BE2C (cell line): ENCODE data around the gene LECT2.

Source experiments
- DNase-seq: peaks from one replicate; pipeline ENCODE4 v3.0.0-alpha.2; 2020
- H3K27me3 ChIP-seq: fragments of 250-450 bp; sonication (Bioruptor Pico); 2 replicates; pipeline ENCODE4 v1.5.1; 2020; ENCODE audit warnings: mild to moderate bottlenecking
- H3K36me3 ChIP-seq: fragments of 250-450 bp; sonication (Bioruptor Pico); 2 replicates; pipeline ENCODE4 v1.5.1; 2020; ENCODE audit warnings: mild to moderate bottlenecking
- H3K4me1 ChIP-seq: fragments of 250-450 bp; sonication (Bioruptor Pico); 2 replicates; pipeline ENCODE4 v1.5.1; 2020
- H3K4me3 ChIP-seq: 2 replicates; pipeline ENCODE4 v1.5.1; 2011; ENCODE audit warnings: low read depth, low read length
- H3K9me3 ChIP-seq: fragments of 250-450 bp; sonication (Bioruptor Pico); 2 replicates; pipeline ENCODE4 v1.5.1; 2020
- TF ChIP-seq, protein P1 (sequence below): IDR thresholded peaks from 2 replicates; pipeline ENCODE4 v1.5.1; 2012; ENCODE audit warnings: mild to moderate bottlenecking, low read depth, low read length

The LECT2 gene

DNA sequence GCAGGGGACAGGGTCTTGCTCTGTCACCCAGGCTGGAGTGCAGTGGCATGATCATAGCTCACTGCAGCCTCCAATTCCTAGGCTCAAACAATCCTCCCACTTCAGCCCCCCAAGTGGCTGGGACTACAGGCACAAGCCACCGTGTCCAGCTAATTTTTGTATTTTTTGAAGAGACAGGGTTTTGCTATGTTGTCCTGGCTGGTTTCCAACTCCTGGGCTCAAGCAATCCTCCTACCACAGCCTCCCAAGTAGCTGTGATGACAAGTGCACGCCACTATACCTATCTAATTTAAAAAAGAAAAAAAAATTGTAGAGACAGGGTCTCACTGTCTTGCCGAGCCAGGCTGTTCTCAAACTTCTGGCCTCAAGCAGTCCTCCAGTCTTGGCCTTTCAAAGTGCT is 31.6 kb upstream of the LECT2 start:
- H3K36me3 ChIP-seq = no peaks in the 10 kb centered on the region
- H3K27me3 ChIP-seq = peaks cover 13% of the 10 kb centered on the region
- H3K9me3 ChIP-seq = no peaks in the 10 kb centered on the region
- 0 out of 2 replicates have a peak, but pooled peaks cover 3% of the 10 kb centered on the region for H3K4me1 ChIP-seq
- TF ChIP-seq, protein P1, sequence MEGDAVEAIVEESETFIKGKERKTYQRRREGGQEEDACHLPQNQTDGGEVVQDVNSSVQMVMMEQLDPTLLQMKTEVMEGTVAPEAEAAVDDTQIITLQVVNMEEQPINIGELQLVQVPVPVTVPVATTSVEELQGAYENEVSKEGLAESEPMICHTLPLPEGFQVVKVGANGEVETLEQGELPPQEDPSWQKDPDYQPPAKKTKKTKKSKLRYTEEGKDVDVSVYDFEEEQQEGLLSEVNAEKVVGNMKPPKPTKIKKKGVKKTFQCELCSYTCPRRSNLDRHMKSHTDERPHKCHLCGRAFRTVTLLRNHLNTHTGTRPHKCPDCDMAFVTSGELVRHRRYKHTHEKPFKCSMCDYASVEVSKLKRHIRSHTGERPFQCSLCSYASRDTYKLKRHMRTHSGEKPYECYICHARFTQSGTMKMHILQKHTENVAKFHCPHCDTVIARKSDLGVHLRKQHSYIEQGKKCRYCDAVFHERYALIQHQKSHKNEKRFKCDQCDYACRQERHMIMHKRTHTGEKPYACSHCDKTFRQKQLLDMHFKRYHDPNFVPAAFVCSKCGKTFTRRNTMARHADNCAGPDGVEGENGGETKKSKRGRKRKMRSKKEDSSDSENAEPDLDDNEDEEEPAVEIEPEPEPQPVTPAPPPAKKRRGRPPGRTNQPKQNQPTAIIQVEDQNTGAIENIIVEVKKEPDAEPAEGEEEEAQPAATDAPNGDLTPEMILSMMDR = no peak
- DNase-seq = no peak
- no peak overlapping the region for H3K4me3 ChIP-seq

DNA sequence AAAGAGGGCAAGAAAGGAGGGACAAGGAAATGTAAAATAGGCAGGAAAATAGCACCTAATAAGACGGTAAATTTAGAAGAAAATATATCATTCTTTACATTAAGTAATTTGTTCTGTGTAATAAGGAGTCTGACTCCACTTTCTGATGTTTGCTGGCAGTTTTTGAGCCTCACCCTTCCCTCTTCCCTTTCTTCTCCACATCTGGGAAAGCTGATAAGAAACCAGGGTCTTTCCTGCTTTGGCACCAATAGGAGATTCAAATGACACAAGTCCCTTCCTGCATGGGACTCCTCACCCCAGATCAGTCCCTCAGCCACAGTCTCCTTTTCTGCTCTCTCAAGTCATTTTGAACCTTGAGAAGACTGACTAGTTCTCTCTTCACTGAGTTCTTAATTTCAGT is 31.2 kb upstream of the LECT2 start:
- H3K4me1 ChIP-seq = 0 out of 2 replicates have a peak, but pooled peaks cover 3% of the 10 kb centered on the region
- peaks cover 9% of the 10 kb centered on the region for H3K27me3 ChIP-seq
- H3K36me3 ChIP-seq = no peaks in the 10 kb centered on the region
- TF ChIP-seq, protein P1 = no peak
- no peaks in the 10 kb centered on the region for H3K9me3 ChIP-seq
- DNase-seq = no peak
- no peak overlapping the region for H3K4me3 ChIP-seq

DNA sequence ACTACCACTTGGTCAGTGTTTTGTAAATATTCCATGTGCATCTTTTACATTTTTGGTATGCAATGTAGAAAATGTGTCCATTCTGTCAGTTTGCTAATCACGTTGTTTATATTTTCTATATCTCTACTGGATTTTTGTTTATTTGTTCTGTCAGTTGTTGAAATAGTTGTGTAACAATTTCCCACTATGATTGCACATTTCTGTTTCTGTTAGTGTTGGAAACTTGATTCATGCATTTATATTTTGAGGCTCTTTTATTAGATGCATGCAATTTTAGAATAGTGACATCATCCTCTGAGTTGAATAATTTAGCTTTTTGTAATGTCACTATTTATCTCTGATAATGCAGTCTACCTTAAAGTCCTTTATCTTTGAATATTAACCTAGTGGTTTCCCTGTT is 25.8 kb upstream of the LECT2 start:
- H3K27me3 ChIP-seq = peaks cover 3% of the 10 kb centered on the region; the same call in 1 of the 2 replicates
- H3K36me3 ChIP-seq = no peaks in the 10 kb centered on the region
- H3K4me3 ChIP-seq = no peak overlapping the region
- TF ChIP-seq, protein P1 = no peak
- no peaks in the 10 kb centered on the region for H3K4me1 ChIP-seq
- no peaks in the 10 kb centered on the region for H3K9me3 ChIP-seq
- DNase-seq = no peak

DNA sequence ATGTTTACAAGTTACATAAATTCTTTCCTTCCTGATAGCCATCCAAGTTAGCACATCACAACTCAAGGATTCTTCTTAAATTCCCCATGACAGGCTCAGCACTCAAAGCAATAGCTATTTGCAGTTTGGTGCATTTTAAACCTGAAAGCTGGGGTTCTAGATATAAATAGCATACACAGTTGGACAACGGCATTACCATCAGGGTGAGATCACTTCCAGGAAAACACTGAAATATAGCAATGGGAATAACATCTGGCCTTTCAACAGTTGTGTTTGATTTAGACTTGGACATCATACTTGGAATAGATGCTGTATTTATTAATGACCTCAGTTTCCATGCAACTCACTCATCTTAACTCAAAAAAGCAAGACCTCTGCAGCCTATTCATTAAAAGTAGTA is 24.7 kb upstream of the LECT2 start:
- TF ChIP-seq, protein P1 = no peak
- H3K27me3 ChIP-seq = peaks cover 3% of the 10 kb centered on the region; the same call in 1 of the 2 replicates
- no peaks in the 10 kb centered on the region for H3K4me1 ChIP-seq
- H3K4me3 ChIP-seq = no peak overlapping the region
- no peak for DNase-seq
- no peaks in the 10 kb centered on the region for H3K9me3 ChIP-seq
- no peaks in the 10 kb centered on the region for H3K36me3 ChIP-seq

DNA sequence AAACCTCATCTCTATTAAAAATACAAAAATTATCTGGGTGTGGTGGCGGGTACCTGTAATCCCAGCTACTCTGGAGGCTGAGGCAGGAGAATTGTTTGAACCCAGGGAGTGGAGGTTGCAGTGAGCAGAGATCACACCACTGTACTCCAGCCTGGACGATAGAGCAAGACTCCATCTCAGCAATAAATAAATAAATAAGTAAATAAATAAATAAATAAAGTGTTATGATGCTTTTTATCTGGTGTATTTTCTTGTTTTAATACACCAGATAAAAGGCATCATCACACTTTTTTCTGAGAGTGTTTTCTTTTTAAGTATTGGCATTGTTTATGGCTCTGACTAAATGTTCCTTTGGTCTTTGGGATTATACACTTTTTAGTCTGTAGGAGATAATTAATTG is 24.2 kb upstream of the LECT2 start:
- H3K27me3 ChIP-seq = peaks cover 3% of the 10 kb centered on the region; the same call in 1 of the 2 replicates
- H3K36me3 ChIP-seq = no peaks in the 10 kb centered on the region
- no peaks in the 10 kb centered on the region for H3K9me3 ChIP-seq
- H3K4me1 ChIP-seq = no peaks in the 10 kb centered on the region
- DNase-seq = no peak
- TF ChIP-seq, protein P1 = no peak
- no peak overlapping the region for H3K4me3 ChIP-seq

DNA sequence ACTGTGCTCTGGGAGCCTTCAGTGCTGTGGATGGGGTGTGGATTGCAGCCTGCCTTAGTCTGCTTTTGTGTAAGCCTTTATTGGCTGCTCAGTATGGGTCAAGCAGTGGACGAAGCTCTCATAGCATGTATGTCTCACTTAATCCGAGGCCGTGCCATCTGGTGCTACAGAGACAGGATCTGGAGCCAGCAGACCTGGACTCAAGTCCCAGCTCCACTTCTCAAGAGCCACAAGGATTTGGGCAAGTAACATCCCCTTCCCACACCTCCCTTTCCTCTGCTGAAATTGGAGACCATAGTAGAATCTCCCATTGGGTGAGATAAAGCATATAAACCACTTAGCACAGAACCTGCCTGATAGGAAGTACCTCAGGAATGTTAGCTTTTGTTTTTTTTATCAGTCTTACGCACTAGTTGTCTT is 23.4 kb upstream of the LECT2 start:
- no peaks in the 10 kb centered on the region for H3K9me3 ChIP-seq
- TF ChIP-seq, protein P1 = no peak
- no peaks in the 10 kb centered on the region for H3K36me3 ChIP-seq
- peaks cover 3% of the 10 kb centered on the region; the same call in 1 of the 2 replicates for H3K27me3 ChIP-seq
- no peak for DNase-seq
- H3K4me3 ChIP-seq = no peak overlapping the region
- H3K4me1 ChIP-seq = no peaks in the 10 kb centered on the region
